Ishikawa (cell line): ENCODE results near the gene PTPN2.

Source experiments
- CEBPB ChIP-seq: IDR thresholded peaks from 2 replicates; pipeline ENCODE4 v1.6.1; 2012
- TCF12 ChIP-seq: IDR thresholded peaks from 2 replicates; pipeline ENCODE4 v1.6.1; 2012; ENCODE audit warnings: low read depth

DNA sequence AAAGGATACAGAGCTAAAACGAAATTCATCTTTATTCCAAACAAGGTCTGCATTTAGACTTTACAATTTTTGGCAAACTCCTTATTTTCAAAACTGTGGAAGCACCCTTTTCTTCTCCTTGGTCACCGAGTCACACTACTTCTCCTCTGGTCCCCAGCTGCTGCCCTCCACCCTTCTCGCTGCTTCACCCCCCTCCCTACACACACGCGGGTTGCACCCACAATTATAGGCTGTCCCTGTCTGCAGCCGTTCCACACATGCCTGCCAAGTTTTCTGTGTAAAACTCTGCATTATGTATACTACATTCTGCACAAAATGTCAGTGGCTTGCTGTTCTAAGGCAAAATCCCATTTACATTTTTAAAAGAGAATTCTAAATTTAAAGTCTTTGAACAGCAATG lies 63.5 kb downstream of the PTPN2 start:
- TF ChIP-seq TCF12 (no peak), CEBPB (no peak)
